Adipose tissue (tissue), 3 donors: ENCODE results near the gene FAM9A. TPM values are rescaled to one million over a fixed set of nuclear protein-coding genes. Genes with fewer than 3 reads are reported as not detected.
"Not testable (repeated sequence)": the region's sequence is repeated elsewhere in the genome, so short reads cannot be mapped to it uniquely, and the experiment has no call there.

ENCODE experiments used
- H3K27ac ChIP-seq: one replicate; pipeline ENCODE4 v1.5.1; 2013; ENCODE audit warnings: low read depth, low read length
- WGBS, 3 donors: extraction: QIAGEN DNeasy Blood & Tissue Kit; methylation state at CpG; one replicate each; pipeline ENCODE4 v1.1.7; 2013; 5-methylcytosine and 5-hydroxymethylcytosine counted together
- polyA plus RNA-seq, 3 donors: library from polyadenylated mRNA; stranded (reverse); fragments of 200-250 nt; gene quantifications; one replicate each; pipeline ENCODE4 v1.2.3, GENCODE V29; 2013
- donor health status: healthy with polysubstance abuse.
- donor health status: Bipolar disorder and iron deficiency.
- donor health status: healthy.

The FAM9A gene
- polyA plus RNA-seq, 3 donors = not detected

- WGBS, 3 donors = 39 to 81% (median 62%) methylated on average over 3 of the region's 3 CpGs
- H3K27ac ChIP-seq = no peak overlapping the region
Measured at GRCh38 chrX:8811611-8812010, 10.4 kb upstream of the FAM9A start.

- no peak overlapping the region for H3K27ac ChIP-seq
Measured at GRCh38 chrX:8808661-8809060, 7.5 kb upstream of the FAM9A start.

GRCh38 chrX:8805974-8806373, 4.8 kb upstream of the FAM9A start:
- WGBS, 3 donors = 78 to 84% (median 81%) methylated on average over 4 of the region's 4 CpGs
- H3K27ac ChIP-seq = no peak overlapping the region

GRCh38 chrX:8805046-8805445, 3.9 kb upstream of the FAM9A start:
- 75 to 86% (median 78%) methylated on average over 2 of the region's 2 CpGs for WGBS, 3 donors
- H3K27ac ChIP-seq = no peak overlapping the region

GRCh38 chrX:8803326-8803725, 2.1 kb upstream of the FAM9A start:
- 45 to 57% (median 57%) methylated on average over 3 of the region's 3 CpGs for WGBS, 3 donors
- H3K27ac ChIP-seq = no peak overlapping the region

GRCh38 chrX:8800351-8800750, 832 bp downstream of the FAM9A start:
- not testable (repeated sequence) for H3K27ac ChIP-seq

GRCh38 chrX:8799281-8799680, 1.9 kb downstream of the FAM9A start:
- WGBS, 3 donors = 90 to 94% (median 91%) methylated on average over 5 to 12 of the region's 13 CpGs

More at GRCh38 chrX:8800351-8800750, 832 bp downstream of the FAM9A start:
- WGBS, 3 donors = 93 to 96% (median 94%) methylated on average over 9 to 15 of the region's 15 CpGs

GRCh38 chrX:8798702-8799101, 2.5 kb downstream of the FAM9A start:
- H3K27ac ChIP-seq = not testable (repeated sequence)
- 81 to 90% (median 88%) methylated on average over 13 to 15 of the region's 16 CpGs for WGBS, 3 donors

More at GRCh38 chrX:8799281-8799680, 1.9 kb downstream of the FAM9A start:
- not testable (repeated sequence) for H3K27ac ChIP-seq

GRCh38 chrX:8787119-8787518, 14.1 kb downstream of the FAM9A start:
- not testable (repeated sequence) for H3K27ac ChIP-seq
- 88 to 97% (median 89%) methylated on average over 1 of the region's 1 CpG for WGBS, 3 donors

GRCh38 chrX:8784162-8784561, 17.0 kb downstream of the FAM9A start:
- no peak overlapping the region for H3K27ac ChIP-seq
- 75 to 93% (median 93%) methylated on average over 13 to 25 of the region's 25 CpGs for WGBS, 3 donors

- 79 to 93% (median 83%) methylated on average over 10 to 19 of the region's 19 CpGs for WGBS, 3 donors
- no peak overlapping the region for H3K27ac ChIP-seq
Measured at GRCh38 chrX:8783714-8784098, 17.5 kb downstream of the FAM9A start.

- no peak overlapping the region for H3K27ac ChIP-seq
- WGBS, 3 donors = 40 to 50% (median 40%) methylated on average over 32 of the region's 32 CpGs
Measured at GRCh38 chrX:8783097-8783713, 18.0 kb downstream of the FAM9A start.

GRCh38 chrX:8782595-8782994, 18.6 kb downstream of the FAM9A start:
- WGBS, 3 donors = 78 to 87% (median 83%) methylated on average over 9 of the region's 9 CpGs
- H3K27ac ChIP-seq = no peak overlapping the region

GRCh38 chrX:8781921-8782320, 19.3 kb downstream of the FAM9A start:
- 78 to 83% (median 81%) methylated on average over 4 of the region's 4 CpGs for WGBS, 3 donors
- H3K27ac ChIP-seq = not testable (repeated sequence)

- no peak overlapping the region for H3K27ac ChIP-seq
- WGBS, 3 donors = 33 to 65% (median 43%) methylated on average over 5 of the region's 5 CpGs
Measured at GRCh38 chrX:8773117-8773516, 28.1 kb downstream of the FAM9A start.

- 79 to 93% (median 84%) methylated on average over 2 of the region's 2 CpGs for WGBS, 3 donors
- H3K27ac ChIP-seq = no peak overlapping the region
Measured at GRCh38 chrX:8760021-8760420, 41.2 kb downstream of the FAM9A start.

GRCh38 chrX:8758706-8759105, 42.5 kb downstream of the FAM9A start:
- H3K27ac ChIP-seq = not testable (repeated sequence)
- WGBS, 3 donors = 55 to 76% (median 74%) methylated on average over 4 to 5 of the region's 5 CpGs

- 80 to 91% (median 90%) methylated on average over 7 of the region's 7 CpGs for WGBS, 3 donors
- not testable (repeated sequence) for H3K27ac ChIP-seq
Measured at GRCh38 chrX:8757609-8758389, 43.4 kb downstream of the FAM9A start.

GRCh38 chrX:8755813-8756212, 45.4 kb downstream of the FAM9A start:
- H3K27ac ChIP-seq = no peak overlapping the region

- WGBS, 3 donors = 61 to 73% (median 66%) methylated on average over 4 of the region's 4 CpGs
- no peak overlapping the region for H3K27ac ChIP-seq
Measured at GRCh38 chrX:8755116-8755515, 46.1 kb downstream of the FAM9A start.
